HG03520 (cell line): Measurements from ENCODE around the gene GIMD1.
A peak's percentile ranks its signal among the peaks of the same experiment; 100 is the strongest.

Experiments
- ATAC-seq: cut with Tn5 transposase; IDR thresholded peaks from one replicate; pipeline ENCODE4 v1.9.1; 2021; ENCODE audit warnings: mild to moderate bottlenecking, moderate library complexity; ENCODE audit not compliant: unreplicated experiment

The GIMD1 gene

GRCh38 chr4:106315968-106316772, 52.4 kb downstream of the GIMD1 start, which contains the start of the genes AIMP1 and TBCK:
AIMP1 (plus strand) TSS chr4:106316550; CDS start chr4:106325010, 8,460 bp downstream.
TBCK (minus strand) TSS chr4:106316209; CDS start chr4:106308960, 7,249 bp downstream.
- peak; percentile 84 for ATAC-seq

- ATAC-seq = peak; percentile 20
Observed at GRCh38 chr4:106315476-106315967, 53.1 kb downstream of the GIMD1 start.

GRCh38 chr4:106314960-106315359, 53.6 kb downstream of the GIMD1 start:
- ATAC-seq = no peak

- ATAC-seq = no peak
Observed at GRCh38 chr4:106312997-106313522, 55.5 kb downstream of the GIMD1 start.

GRCh38 chr4:106312377-106312776, 56.2 kb downstream of the GIMD1 start:
- no peak for ATAC-seq
